K562 (cell line): ENCODE measurements around the gene DELE1. TPM values are rescaled to one million over a fixed set of nuclear protein-coding genes. Genes with fewer than 3 reads are reported as not detected.

Source experiments
- BRD4 ChIP-seq: fragments of 200-600 bp; sonication (generic); IDR thresholded peaks from 2 replicates; pipeline ENCODE4 v1.6.1; 2017; ENCODE audit warnings: inconsistent platforms
- CREM ChIP-seq: IDR thresholded peaks from 2 replicates; pipeline ENCODE4 v1.6.1; 2014; ENCODE audit warnings: antibody characterized with exemption, low read depth
- DEAF1 ChIP-seq: fragments of 450-650 bp; formaldehyde crosslinking; IDR thresholded peaks from 2 replicates; pipeline ENCODE4 v1.4.0; 2020; ENCODE audit warnings: mild to moderate bottlenecking, moderate library complexity
- ELK3 ChIP-seq: fragments of 450-650 bp; formaldehyde crosslinking; IDR thresholded peaks from 2 replicates; pipeline ENCODE4 v1.4.0; 2020; ENCODE audit warnings: mild to moderate bottlenecking
- HDGF ChIP-seq: fragments of 450-650 bp; IDR thresholded peaks from 2 replicates; pipeline ENCODE4 v1.6.1; 2016
- ILK ChIP-seq: fragments of 450-650 bp; IDR thresholded peaks from 2 replicates; pipeline ENCODE4 v1.6.1; 2016; ENCODE audit warnings: missing genetic modification characterization, low read depth, mild to moderate bottlenecking, missing compliant biosample characterization, moderate library complexity, borderline replicate concordance
- LCOR ChIP-seq: sonication (generic); formaldehyde crosslinking; IDR thresholded peaks from 2 replicates; pipeline ENCODE4 v1.8.0; 2022; ENCODE audit warnings: mild to moderate bottlenecking, missing genetic modification reagents
- MBD2 ChIP-seq: sonication (generic); IDR thresholded peaks from 2 replicates; pipeline ENCODE4 v1.6.1; 2016; ENCODE audit warnings: low read depth, borderline replicate concordance
- MCM3 ChIP-seq: fragments of 450-650 bp; IDR thresholded peaks from 2 replicates; pipeline ENCODE4 v1.6.1; 2016
- NELFE ChIP-seq: IDR thresholded peaks from 2 replicates; pipeline ENCODE4 v1.6.1; 2011; ENCODE audit warnings: mild to moderate bottlenecking; ENCODE audit not compliant: insufficient read depth, insufficient read length
- NR2F6 ChIP-seq: fragments of 450-650 bp; formaldehyde crosslinking; IDR thresholded peaks from 2 replicates; pipeline ENCODE4 v1.4.0; 2020; ENCODE audit warnings: mild to moderate bottlenecking
- OTX1 ChIP-seq: fragments of 450-650 bp; formaldehyde crosslinking; IDR thresholded peaks from 2 replicates; pipeline ENCODE4 v1.4.0; 2022; ENCODE audit warnings: mild to moderate bottlenecking
- POLR3A ChIP-seq: IDR thresholded peaks from 2 replicates; pipeline ENCODE4 v1.6.1; 2011; ENCODE audit warnings: borderline replicate concordance, mild to moderate bottlenecking, moderate library complexity; ENCODE audit not compliant: insufficient read length, insufficient read depth; ENCODE audit errors: extremely low read depth
- PRMT5 ChIP-seq: sonication (generic); formaldehyde crosslinking; IDR thresholded peaks from 2 replicates; pipeline ENCODE4 v1.5.0; 2020; ENCODE audit warnings: missing genetic modification reagents
- PURB ChIP-seq: sonication (generic); formaldehyde crosslinking; IDR thresholded peaks from 2 replicates; pipeline ENCODE4 v1.9.0; 2021; ENCODE audit warnings: low read depth, mild to moderate bottlenecking, missing genetic modification reagents
- RBBP5 ChIP-seq: fragments of 200-600 bp; sonication (generic); IDR thresholded peaks from 2 replicates; pipeline ENCODE4 v1.6.1; 2012; ENCODE audit warnings: borderline replicate concordance, mild to moderate bottlenecking, low read length, control low read depth, inconsistent platforms; ENCODE audit not compliant: insufficient read depth, poor library complexity, severe bottlenecking
- SMAD2 ChIP-seq: fragments of 150-350 bp; IDR thresholded peaks from 2 replicates; pipeline ENCODE4 v1.6.1; 2014; ENCODE audit warnings: low read depth, mild to moderate bottlenecking, low read length
- TAF7 ChIP-seq: fragments of 450-650 bp; IDR thresholded peaks from 2 replicates; pipeline ENCODE4 v1.6.1; 2016; ENCODE audit warnings: missing genetic modification characterization, missing compliant biosample characterization
- TCF3 ChIP-seq: sonication (generic); formaldehyde crosslinking; IDR thresholded peaks from 2 replicates; pipeline ENCODE4 v1.4.0; 2020; ENCODE audit warnings: mild to moderate bottlenecking, missing genetic modification reagents
- XRCC5 ChIP-seq: fragments of 200-400 bp; formaldehyde crosslinking; IDR thresholded peaks from 2 replicates; pipeline ENCODE4 v1.6.1; 2017; ENCODE audit warnings: low read depth, mild to moderate bottlenecking, low read length
- ZFP30 ChIP-seq: fragments of 250-450 bp; sonication (Bioruptor Pico); IDR thresholded peaks from 2 replicates; pipeline ENCODE4 v1.8.0; 2022; ENCODE audit warnings: moderate library complexity, mild to moderate bottlenecking, inconsistent platforms, borderline replicate concordance
- ZNF124 ChIP-seq: sonication (generic); formaldehyde crosslinking; IDR thresholded peaks from 2 replicates; pipeline ENCODE4 v1.8.1; 2022; ENCODE audit warnings: missing genetic modification reagents
- ZNF316 ChIP-seq: fragments of 450-650 bp; IDR thresholded peaks from 2 replicates; pipeline ENCODE4 v1.6.1; 2016
- ZNF41 ChIP-seq: fragments of 250-450 bp; sonication (Bioruptor Pico); conservative IDR thresholded peaks from 2 replicates; pipeline ENCODE4 v1.4.0; 2020; ENCODE audit warnings: mild to moderate bottlenecking
- ZNF507 ChIP-seq: conservative IDR thresholded peaks from 2 replicates; pipeline ENCODE4 v1.6.1; 2017; ENCODE audit warnings: missing genetic modification characterization, missing compliant biosample characterization
- ZNF561 ChIP-seq: fragments of 450-650 bp; formaldehyde crosslinking; conservative IDR thresholded peaks from 2 replicates; pipeline ENCODE4 v1.4.0; 2020; ENCODE audit warnings: mild to moderate bottlenecking, moderate library complexity
- polyA plus RNA-seq, 8 experiments: library from polyadenylated mRNA; depleted of rRNA in 4 of 8; stranded (reverse) in 5 of 8; unstranded in 3 of 8; fragments of >200 nt; fragmentation: Nextera tagmentation in 2 of 8; fragmentation: Illumina TruSeq in 1 of 8; extraction: Ambion mirVana in 2 of 8; extraction: Trizol in 1 of 8; gene quantifications; 2 replicates each; pipeline versions ENCODE4 v1.2.1 to v1.2.3, GENCODE V29; 2011 to 2014; ENCODE audit warnings: inconsistent platforms in 1 of 8, missing spikeins in 1 of 8
- total RNA-seq, 7 experiments: library from RNA; depleted of rRNA in 6 of 7; stranded (reverse); fragments of >200 nt in 6 of 7; fragmentation: Illumina TruSeq in 2 of 7; extraction: Trizol in 2 of 7; gene quantifications; 2 replicates each; pipeline versions ENCODE4 v1.2.1 to v1.2.3, GENCODE V29; 2011 to 2021; ENCODE audit warnings: low replicate concordance in 1 of 7
- TF ChIP-seq, protein P1 (sequence below): fragments of 450-650 bp; formaldehyde crosslinking; IDR thresholded peaks from 2 replicates; pipeline ENCODE4 v1.4.0; 2022; ENCODE audit warnings: mild to moderate bottlenecking, moderate library complexity

The DELE1 gene
- total and polyA plus RNA-seq, 9 of the 15 experiments (the other 6 are each of a cell fraction or from before 2014, with no cell fraction given), result 16.6 to 74.4 (median 49.8) TPM

- TF ChIP-seq ELK3 (CRISPR knock-in tag) (0 out of 2 replicates have a peak, but pooled peaks have one; percentile 61), NELFE (no peak), TCF3 (CRISPR knock-in tag) (peak; percentile 23; the same call in 1 of the 2 replicates), BRD4 (no peak), ZNF316 (no peak), HDGF (no peak), ILK (tag) (no peak), DEAF1 (no peak), NR2F6 (CRISPR knock-in tag) (no peak), PURB (no peak), PRMT5 (no peak), SMAD2 (no peak), ZFP30 (CRISPR knock-in tag) (no peak), TAF7 (tag) (peak; percentile 72), LCOR (0 out of 2 replicates have a peak, but pooled peaks have one; percentile 49), MBD2 (peak; percentile 83; the same call in 1 of the 2 replicates), MCM3 (no peak), XRCC5 (no peak), ZNF124 (CRISPR knock-in tag) (no peak), ZNF507 (tag) (no peak), POLR3A (no peak), ZNF561 (no peak), CREM (peak; percentile 65), OTX1 (CRISPR knock-in tag) (peak; percentile 84), ZNF41 (no peak), RBBP5 (peak; percentile 84)
- TF ChIP-seq, protein P1, sequence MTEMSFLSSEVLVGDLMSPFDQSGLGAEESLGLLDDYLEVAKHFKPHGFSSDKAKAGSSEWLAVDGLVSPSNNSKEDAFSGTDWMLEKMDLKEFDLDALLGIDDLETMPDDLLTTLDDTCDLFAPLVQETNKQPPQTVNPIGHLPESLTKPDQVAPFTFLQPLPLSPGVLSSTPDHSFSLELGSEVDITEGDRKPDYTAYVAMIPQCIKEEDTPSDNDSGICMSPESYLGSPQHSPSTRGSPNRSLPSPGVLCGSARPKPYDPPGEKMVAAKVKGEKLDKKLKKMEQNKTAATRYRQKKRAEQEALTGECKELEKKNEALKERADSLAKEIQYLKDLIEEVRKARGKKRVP (CRISPR knock-in tag), result peak; percentile 48; the same call in 1 of the 2 replicates
Observed at GRCh38 chr5:141968914-141969608, 45.4 kb downstream of the DELE1 start, which contains the start of gene RNF14 (continued).
